ENCODE data around the gene ANKRD16.

The ANKRD16 gene

DNA sequence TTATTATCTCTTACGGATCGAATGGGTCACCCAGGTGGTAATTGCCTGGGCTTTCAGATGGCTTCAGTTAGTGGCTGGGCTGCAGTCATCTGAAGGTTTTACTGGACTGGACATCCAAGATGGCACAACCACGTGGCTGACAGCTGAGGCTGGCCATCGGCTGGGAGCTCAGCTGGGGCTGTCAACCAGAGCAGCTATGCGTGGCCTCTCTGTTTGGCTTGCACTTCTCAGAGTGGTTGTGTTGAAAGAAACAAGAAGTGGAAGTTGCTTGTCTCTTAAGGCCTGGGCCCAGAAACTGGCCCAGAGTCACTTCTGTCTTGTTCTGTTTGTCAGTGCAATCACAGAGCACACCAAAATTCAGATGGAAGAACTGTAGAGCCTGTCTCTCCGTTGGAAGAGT lies 70.8 kb downstream of the ANKRD16 start:
- TF ChIP-seq ZFP3 (CRISPR knock-in tag; IDR thresholded peaks at IDR 0.05): no peak
- TF ChIP-seq, protein P1, sequence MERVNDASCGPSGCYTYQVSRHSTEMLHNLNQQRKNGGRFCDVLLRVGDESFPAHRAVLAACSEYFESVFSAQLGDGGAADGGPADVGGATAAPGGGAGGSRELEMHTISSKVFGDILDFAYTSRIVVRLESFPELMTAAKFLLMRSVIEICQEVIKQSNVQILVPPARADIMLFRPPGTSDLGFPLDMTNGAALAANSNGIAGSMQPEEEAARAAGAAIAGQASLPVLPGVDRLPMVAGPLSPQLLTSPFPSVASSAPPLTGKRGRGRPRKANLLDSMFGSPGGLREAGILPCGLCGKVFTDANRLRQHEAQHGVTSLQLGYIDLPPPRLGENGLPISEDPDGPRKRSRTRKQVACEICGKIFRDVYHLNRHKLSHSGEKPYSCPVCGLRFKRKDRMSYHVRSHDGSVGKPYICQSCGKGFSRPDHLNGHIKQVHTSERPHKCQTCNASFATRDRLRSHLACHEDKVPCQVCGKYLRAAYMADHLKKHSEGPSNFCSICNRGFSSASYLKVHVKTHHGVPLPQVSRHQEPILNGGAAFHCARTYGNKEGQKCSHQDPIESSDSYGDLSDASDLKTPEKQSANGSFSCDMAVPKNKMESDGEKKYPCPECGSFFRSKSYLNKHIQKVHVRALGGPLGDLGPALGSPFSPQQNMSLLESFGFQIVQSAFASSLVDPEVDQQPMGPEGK (CRISPR knock-in tag; IDR thresholded peaks at IDR 0.05; ENCODE audit: borderline replicate concordance): no peak
- TF ChIP-seq SNAI2 (CRISPR knock-in tag; IDR thresholded peaks at IDR 0.05): no peak
- TF ChIP-seq ARNTL (CRISPR knock-in tag; IDR thresholded peaks at IDR 0.05; ENCODE audit: borderline replicate concordance, low read depth): no peak
- ATAC-seq: no peak

DNA sequence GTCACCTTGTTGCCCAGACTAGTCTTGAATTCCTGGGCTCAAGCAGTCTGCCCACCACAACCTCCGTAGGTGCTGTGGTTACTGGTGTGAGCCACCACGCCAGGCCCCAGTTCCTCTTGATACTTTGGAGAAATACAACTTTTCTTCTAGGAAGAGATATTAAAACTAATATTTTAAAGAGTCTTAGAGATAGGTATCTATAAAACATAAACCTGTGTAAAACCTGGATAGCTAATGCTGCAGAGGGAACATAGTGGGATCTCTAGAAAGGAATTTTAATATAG lies 71.7 kb downstream of the ANKRD16 start:
- TF ChIP-seq SNAI2 (CRISPR knock-in tag; IDR thresholded peaks at IDR 0.05) (no peak), TCF4 (CRISPR knock-in tag; IDR thresholded peaks at IDR 0.05; ENCODE audit: borderline replicate concordance) (no peak), ARNTL (CRISPR knock-in tag; IDR thresholded peaks at IDR 0.05; ENCODE audit: borderline replicate concordance, low read depth) (no peak), ZC3H10 (CRISPR knock-in tag; IDR thresholded peaks at IDR 0.05) (no peak), TOX (CRISPR knock-in tag; IDR thresholded peaks at IDR 0.05; ENCODE audit: borderline replicate concordance) (no peak), ZNF8 (CRISPR knock-in tag; IDR thresholded peaks at IDR 0.05) (no peak), RARB (CRISPR knock-in tag; IDR thresholded peaks at IDR 0.05) (no peak), PPARA (CRISPR knock-in tag; IDR thresholded peaks at IDR 0.05; ENCODE audit: borderline replicate concordance) (no peak), ESRRG (CRISPR knock-in tag; IDR thresholded peaks at IDR 0.05) (no peak)
- TF ChIP-seq, protein P2, sequence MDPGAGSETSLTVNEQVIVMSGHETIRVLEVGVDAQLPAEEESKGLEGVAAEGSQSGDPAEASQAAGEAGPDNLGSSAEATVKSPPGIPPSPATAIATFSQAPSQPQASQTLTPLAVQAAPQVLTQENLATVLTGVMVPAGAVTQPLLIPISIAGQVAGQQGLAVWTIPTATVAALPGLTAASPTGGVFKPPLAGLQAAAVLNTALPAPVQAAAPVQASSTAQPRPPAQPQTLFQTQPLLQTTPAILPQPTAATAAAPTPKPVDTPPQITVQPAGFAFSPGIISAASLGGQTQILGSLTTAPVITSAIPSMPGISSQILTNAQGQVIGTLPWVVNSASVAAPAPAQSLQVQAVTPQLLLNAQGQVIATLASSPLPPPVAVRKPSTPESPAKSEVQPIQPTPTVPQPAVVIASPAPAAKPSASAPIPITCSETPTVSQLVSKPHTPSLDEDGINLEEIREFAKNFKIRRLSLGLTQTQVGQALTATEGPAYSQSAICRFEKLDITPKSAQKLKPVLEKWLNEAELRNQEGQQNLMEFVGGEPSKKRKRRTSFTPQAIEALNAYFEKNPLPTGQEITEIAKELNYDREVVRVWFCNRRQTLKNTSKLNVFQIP (CRISPR knock-in tag; IDR thresholded peaks at IDR 0.05; ENCODE audit: borderline replicate concordance, low read depth): no peak
- TF ChIP-seq, protein P1 (CRISPR knock-in tag; IDR thresholded peaks at IDR 0.05; ENCODE audit: borderline replicate concordance): no peak
- no peak for ATAC-seq

DNA sequence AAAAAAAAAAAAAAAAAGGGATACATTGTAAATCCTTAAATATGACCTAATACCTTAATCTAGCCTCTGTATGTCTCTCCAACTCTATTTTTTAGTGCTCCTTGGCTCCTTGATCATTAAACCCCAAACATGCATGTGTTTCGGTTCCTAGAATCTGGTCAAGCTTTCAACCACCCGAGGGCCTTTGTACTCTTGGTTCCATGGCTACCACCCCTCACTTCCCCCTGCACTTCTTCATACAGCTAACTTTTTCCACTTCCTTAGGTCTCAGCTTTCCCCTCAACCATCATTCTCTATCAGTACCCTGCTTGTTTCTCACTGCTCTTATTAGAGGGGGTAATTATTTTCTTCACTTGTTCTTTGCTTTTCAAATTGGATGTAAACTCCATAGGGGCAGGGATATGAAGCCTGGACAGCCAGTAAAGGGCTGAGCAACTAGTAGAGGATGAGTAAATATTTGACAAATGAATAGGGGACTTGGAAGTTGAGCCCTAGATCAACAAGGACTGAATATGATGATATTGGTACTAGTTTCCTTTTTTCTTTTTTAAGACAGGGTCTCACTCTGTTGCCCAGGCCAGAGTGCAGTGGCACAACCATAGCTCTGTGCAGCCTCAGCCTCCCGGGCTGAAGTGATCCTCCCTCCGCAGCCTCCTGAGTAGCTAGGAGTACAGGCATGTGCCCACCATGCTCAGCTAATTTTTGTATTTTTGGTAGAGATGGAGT lies 72.2 kb downstream of the ANKRD16 start:
- TF ChIP-seq ZNF565 (CRISPR knock-in tag; conservative IDR thresholded peaks at IDR 0.05; ENCODE audit: low read depth) (no peak), BACH2 (CRISPR knock-in tag; IDR thresholded peaks at IDR 0.05; ENCODE audit: borderline replicate concordance) (no peak), ZNF70 (CRISPR knock-in tag; IDR thresholded peaks at IDR 0.05) (no peak), ZFP30 (CRISPR knock-in tag; IDR thresholded peaks at IDR 0.05) (no peak), RARB (CRISPR knock-in tag; IDR thresholded peaks at IDR 0.05) (no peak)
- TF ChIP-seq, protein P1 (CRISPR knock-in tag; IDR thresholded peaks at IDR 0.05; ENCODE audit: borderline replicate concordance): no peak
- TF ChIP-seq, protein P3, sequence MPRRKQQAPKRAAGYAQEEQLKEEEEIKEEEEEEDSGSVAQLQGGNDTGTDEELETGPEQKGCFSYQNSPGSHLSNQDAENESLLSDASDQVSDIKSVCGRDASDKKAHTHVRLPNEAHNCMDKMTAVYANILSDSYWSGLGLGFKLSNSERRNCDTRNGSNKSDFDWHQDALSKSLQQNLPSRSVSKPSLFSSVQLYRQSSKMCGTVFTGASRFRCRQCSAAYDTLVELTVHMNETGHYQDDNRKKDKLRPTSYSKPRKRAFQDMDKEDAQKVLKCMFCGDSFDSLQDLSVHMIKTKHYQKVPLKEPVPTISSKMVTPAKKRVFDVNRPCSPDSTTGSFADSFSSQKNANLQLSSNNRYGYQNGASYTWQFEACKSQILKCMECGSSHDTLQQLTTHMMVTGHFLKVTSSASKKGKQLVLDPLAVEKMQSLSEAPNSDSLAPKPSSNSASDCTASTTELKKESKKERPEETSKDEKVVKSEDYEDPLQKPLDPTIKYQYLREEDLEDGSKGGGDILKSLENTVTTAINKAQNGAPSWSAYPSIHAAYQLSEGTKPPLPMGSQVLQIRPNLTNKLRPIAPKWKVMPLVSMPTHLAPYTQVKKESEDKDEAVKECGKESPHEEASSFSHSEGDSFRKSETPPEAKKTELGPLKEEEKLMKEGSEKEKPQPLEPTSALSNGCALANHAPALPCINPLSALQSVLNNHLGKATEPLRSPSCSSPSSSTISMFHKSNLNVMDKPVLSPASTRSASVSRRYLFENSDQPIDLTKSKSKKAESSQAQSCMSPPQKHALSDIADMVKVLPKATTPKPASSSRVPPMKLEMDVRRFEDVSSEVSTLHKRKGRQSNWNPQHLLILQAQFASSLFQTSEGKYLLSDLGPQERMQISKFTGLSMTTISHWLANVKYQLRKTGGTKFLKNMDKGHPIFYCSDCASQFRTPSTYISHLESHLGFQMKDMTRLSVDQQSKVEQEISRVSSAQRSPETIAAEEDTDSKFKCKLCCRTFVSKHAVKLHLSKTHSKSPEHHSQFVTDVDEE (CRISPR knock-in tag; IDR thresholded peaks at IDR 0.05): no peak
- ATAC-seq: no peak

DNA sequence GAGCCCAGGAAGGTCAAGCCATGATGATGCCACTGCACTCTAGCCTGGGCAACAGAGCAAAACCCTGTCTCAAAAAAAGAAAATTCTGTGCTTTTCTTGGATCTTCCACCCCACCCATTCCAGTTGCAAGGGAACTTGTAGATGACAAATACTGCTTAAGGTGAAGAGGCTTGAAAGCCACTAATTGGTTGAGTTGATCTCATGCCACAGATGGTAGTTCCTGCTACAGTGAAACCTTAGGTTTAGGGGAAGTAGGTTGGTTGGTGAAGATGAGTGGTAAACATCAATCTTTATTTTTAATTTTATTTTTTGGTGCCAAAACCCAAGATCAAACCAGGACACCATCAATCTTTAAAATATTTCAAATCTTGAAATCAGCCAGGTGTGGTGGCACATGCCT lies 73.5 kb downstream of the ANKRD16 start:
- TF ChIP-seq RARB (CRISPR knock-in tag; IDR thresholded peaks at IDR 0.05): no peak
- no peak for TF ChIP-seq ESRRG (CRISPR knock-in tag; IDR thresholded peaks at IDR 0.05)
- no peak for TF ChIP-seq PPARA (CRISPR knock-in tag; IDR thresholded peaks at IDR 0.05; ENCODE audit: borderline replicate concordance)
- TF ChIP-seq, protein P1 (CRISPR knock-in tag; IDR thresholded peaks at IDR 0.05; ENCODE audit: borderline replicate concordance): no peak
- no peak for TF ChIP-seq ZC3H10 (CRISPR knock-in tag; IDR thresholded peaks at IDR 0.05)
- TF ChIP-seq ZFP30 (CRISPR knock-in tag; IDR thresholded peaks at IDR 0.05): no peak
- TF ChIP-seq BACH2 (CRISPR knock-in tag; IDR thresholded peaks at IDR 0.05; ENCODE audit: borderline replicate concordance): no peak
- TF ChIP-seq, protein P2 (CRISPR knock-in tag; IDR thresholded peaks at IDR 0.05; ENCODE audit: borderline replicate concordance, low read depth): no peak
- no peak for ATAC-seq

All from SK-N-SH treated with all-trans-retinoic acid at 6 μM for 48 hours (cell line).